AG04450 (cell line): ENCODE results near the gene PPM1M. TPM values are rescaled to one million over a fixed set of nuclear protein-coding genes. Genes with fewer than 3 reads are reported as not detected.

Source experiments
- CTCF ChIA-PET: fragments of 300-600, 350-600 bp; formaldehyde crosslinking; extraction: SDS; loops from one replicate; lab custom pipeline; 2022; ENCODE audit warnings: antibody characterized with exemption, inconsistent platforms; lab: Charles Lee
- POLR2A ChIA-PET: fragments of 350-600 bp; formaldehyde crosslinking; extraction: SDS; loops from one replicate; lab custom pipeline; 2021; ENCODE audit warnings: antibody characterized with exemption, inconsistent platforms; lab: Yijun Ruan, JAX
- DNase-seq: peaks from one replicate; pipeline ENCODE4 v3.0.0-alpha.2; 2011; ENCODE audit warnings: low read depth, low spot score
- H3K27ac ChIP-seq: one replicate; pipeline ENCODE4 v1.5.1; 2012; ENCODE audit warnings: low read depth, low read length, control low read depth
- H3K27me3 ChIP-seq: one replicate; pipeline ENCODE4 v1.6.0; 2012; ENCODE audit warnings: low read length; ENCODE audit not compliant: control insufficient read depth, insufficient read depth
- H3K4me3 ChIP-seq: 2 replicates; pipeline ENCODE4 v1.5.1; 2011; ENCODE audit warnings: mild to moderate bottlenecking, low read depth, low read length, control low read depth
- H3K9me3 ChIP-seq: 2 replicates; pipeline ENCODE4 v1.5.1; 2012; ENCODE audit warnings: low read length; ENCODE audit not compliant: control insufficient read depth, insufficient read depth
- CTCF ChIP-seq: IDR thresholded peaks from 2 replicates; pipeline ENCODE4 v1.5.1; 2011; ENCODE audit warnings: low read depth, low read length, control low read depth, inconsistent platforms
- polyA plus RNA-seq: library from polyadenylated mRNA; depleted of rRNA; stranded (reverse); fragments of >200 nt; gene quantifications from 2 replicates; pipeline ENCODE4 v1.2.3, GENCODE V29; 2011

The PPM1M gene
- polyA plus RNA-seq, 1 experiment, result 29.2 TPM

GRCh38 chr3:52218937-52219650, 26.5 kb upstream of the PPM1M start:
- Histone ChIP-seq H3K4me3 (no peak overlapping the region), H3K27me3 (no peaks in the 10 kb centered on the region), H3K27ac (no peak overlapping the region), H3K9me3 (no peaks in the 10 kb centered on the region)
- no peak for DNase-seq
- ChIA-PET POLR2A (interaction anchor here (0.6 kb wide), 2 partner anchors 120 to 197 kb away, joined by 3 to 4 read pairs; no protein-coding TSS in a partner anchor), CTCF (interaction anchor here (0.6 to 5.9 kb wide), 16 partner anchors 13 to 127 kb away, joined by 3 to 128 read pairs (median 4); partner anchors contain the start of genes GLYCTK and PPM1M)
- TF ChIP-seq CTCF, result no peak

DNA sequence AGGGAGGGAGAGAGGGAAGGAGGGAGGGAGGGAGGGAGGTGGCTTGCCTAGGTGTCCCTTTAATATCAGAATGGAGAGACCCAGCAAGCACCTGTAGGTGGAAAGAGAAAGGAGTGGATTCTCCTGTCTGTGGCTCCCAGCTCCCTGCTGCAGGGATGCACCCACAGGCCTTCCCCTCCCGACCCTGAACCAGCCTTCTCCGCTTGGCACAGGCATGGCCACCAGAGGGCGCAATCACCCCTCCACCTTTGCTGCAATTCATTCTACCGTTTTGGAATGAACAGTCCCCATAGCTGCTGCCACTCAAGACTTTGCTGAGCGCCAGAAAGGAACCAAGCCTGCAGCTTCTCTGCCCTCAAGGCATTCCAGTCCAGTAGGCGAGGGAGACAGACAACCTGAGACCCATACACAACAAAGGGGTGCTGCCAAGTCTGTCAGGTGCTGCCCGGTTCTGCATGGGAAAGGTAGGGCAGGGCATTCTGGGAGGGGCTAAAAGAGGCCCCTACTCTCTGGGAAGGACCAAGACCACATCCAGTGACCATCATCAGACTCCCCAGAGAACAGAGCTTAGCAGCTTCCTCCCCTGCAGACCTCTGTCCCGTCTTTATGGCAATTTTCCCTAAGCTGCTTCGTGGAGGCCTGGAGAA, 25.1 kb upstream of the PPM1M start:
- CTCF ChIA-PET, result interaction anchor here (0.5 to 5.9 kb wide), 42 partner anchors 8 to 389 kb away, joined by 3 to 128 read pairs (median 5); partner anchors contain the start of genes GLYCTK, POC1A, PPM1M and WDR82
- TF ChIP-seq CTCF, result peak; percentile 97
- no peak for DNase-seq
- no peaks in the 10 kb centered on the region for H3K27me3 ChIP-seq
- H3K4me3 ChIP-seq, result no peak overlapping the region
- POLR2A ChIA-PET, result no interaction called here
- H3K27ac ChIP-seq, result no peak overlapping the region
- no peaks in the 10 kb centered on the region for H3K9me3 ChIP-seq

DNA sequence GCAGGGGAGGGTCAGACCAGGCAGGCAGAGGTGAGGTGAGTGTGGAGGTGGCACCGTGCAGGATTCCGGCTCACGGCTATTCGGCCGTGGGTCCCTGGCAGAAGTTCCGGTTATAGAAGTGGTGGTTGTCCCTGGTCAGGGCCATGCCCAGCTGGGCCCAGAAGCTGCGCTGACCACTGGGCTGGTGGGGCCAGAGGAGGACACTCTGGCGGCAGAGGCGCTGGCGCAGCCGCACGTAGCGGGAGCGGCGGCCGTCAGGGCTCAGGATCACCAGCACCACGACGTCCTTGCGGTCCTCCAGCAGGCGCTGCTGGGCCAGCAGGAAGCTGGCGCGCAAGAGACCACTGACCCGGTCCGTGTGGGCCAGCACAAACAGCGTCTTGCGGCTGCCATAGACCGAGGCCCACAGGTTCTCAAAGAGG, 24.4 kb upstream of the PPM1M start:
- H3K27me3 ChIP-seq, result no peaks in the 10 kb centered on the region
- H3K27ac ChIP-seq, result no peak overlapping the region
- H3K4me3 ChIP-seq, result no peak overlapping the region
- POLR2A ChIA-PET, result no interaction called here
- TF ChIP-seq CTCF, result no peak
- CTCF ChIA-PET, result interaction anchor here (0.5 to 5.9 kb wide), 33 partner anchors 8 to 388 kb away, joined by 3 to 128 read pairs (median 7); partner anchors contain the start of genes POC1A and WDR82
- H3K9me3 ChIP-seq, result no peaks in the 10 kb centered on the region
- DNase-seq, result no peak

- Histone ChIP-seq H3K4me3 (no peak overlapping the region), H3K27me3 (no peaks in the 10 kb centered on the region), H3K9me3 (no peaks in the 10 kb centered on the region), H3K27ac (no peak overlapping the region)
- no peak for DNase-seq
- POLR2A ChIA-PET, result no interaction called here
- no peak for TF ChIP-seq CTCF
- CTCF ChIA-PET, result interaction anchor here (1.7 to 5.9 kb wide), 10 partner anchors 8 to 225 kb away, joined by 4 to 128 read pairs (median 19); partner anchors contain the start of gene WDR82
Measured at GRCh38 chr3:52221563-52222318, 23.8 kb upstream of the PPM1M start.
